NCI-H460 (cell line): Measurements from ENCODE around the gene SORL1-AS1.
"Not testable (repeated sequence)": the region's sequence is repeated elsewhere in the genome, so short reads cannot be mapped to it uniquely, and the experiment has no call there.

ENCODE experiments used
- DNase-seq: peaks from one replicate; pipeline ENCODE4 v3.0.0-alpha.2; 2016; ENCODE audit warnings: low read depth; ENCODE audit errors: extremely low read depth

The SORL1-AS1 gene

GRCh38 chr11:121452609-121453150, at the start of gene SORL1-AS1:
TSS of gene SORL1-AS1 (minus strand) at chr11:121452967.
- no peak for DNase-seq

DNA sequence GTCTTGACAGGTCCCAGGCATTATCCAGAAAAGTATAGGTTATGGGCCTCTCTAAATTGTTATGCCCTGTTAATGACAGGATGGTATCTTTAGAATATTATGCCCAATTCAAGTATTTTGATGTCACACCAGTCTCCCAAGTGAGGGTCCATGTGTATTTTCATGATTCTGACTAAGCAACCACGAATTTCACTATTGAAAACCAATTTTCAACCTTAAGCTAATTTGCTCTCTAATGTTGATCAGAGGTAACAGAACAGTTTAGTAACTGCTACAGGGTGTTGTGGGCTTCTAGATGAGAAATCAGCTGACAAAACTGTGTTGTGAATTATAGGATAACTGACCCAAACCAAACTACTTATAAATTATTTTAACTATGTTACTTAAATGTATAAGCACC, 48.0 kb upstream of the SORL1-AS1 start:
- DNase-seq, result no peak

DNA sequence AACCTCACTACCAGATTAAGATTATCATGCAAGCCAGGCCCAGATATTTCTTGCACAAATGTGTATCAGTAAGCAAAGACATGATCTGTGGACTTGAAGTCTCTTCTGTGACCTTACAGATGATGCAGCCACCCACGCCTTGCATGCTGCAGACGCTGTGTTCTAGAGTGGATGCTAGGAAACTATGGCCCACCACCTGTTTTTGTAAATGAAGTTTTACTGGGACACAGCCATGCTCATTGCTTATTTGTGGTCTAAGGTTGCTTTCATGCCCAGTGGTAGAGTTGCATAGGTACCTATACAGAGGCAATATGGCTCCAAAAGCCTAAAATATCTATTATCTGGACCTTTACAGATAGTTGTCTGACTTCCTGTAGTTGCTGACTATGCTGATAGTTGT, 47.5 kb upstream of the SORL1-AS1 start:
- no peak for DNase-seq

- no peak for DNase-seq
These were observed 46.6 kb upstream of the SORL1-AS1 start for GRCh38 chr11:121499405-121499804.

DNA sequence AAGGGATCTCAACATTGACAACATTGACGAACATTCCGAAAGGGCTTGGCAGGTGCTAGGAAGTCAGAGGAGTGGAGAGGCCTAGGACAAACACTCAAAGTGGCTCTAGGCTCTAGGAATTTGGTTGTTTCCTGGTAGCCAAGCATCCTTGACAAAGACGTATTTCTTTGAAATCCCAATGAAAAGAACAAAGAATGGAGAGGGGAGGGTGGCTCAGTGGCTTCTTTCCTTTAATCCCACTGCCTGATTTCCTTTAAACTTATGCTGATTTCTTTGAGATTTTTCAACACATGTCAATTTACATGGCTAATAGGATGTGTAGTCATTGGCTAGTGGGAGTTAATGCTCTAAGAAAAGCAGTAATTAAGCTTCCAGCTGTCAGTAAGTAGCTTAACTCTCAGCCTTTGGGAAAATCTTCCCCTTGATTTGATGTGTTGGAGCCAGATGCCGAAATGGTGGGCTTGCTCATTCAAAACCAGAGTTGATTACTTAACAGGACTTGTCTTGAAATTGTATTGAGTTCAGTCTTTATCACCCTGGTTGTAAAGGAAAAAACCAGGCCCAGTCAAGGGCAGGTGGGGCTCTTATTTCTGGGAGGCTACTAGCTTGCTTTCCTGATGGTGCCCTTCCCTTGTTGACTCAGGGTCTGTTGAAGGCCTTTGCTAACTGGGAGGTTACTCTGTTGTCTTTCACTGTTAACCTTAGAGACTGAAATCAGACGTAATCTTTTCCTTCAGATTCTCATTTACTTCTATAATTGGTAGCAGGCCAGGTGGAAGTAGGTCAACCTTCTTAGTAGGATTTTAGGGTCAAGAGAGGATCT, 44.6 kb upstream of the SORL1-AS1 start:
- DNase-seq, result no peak

DNA sequence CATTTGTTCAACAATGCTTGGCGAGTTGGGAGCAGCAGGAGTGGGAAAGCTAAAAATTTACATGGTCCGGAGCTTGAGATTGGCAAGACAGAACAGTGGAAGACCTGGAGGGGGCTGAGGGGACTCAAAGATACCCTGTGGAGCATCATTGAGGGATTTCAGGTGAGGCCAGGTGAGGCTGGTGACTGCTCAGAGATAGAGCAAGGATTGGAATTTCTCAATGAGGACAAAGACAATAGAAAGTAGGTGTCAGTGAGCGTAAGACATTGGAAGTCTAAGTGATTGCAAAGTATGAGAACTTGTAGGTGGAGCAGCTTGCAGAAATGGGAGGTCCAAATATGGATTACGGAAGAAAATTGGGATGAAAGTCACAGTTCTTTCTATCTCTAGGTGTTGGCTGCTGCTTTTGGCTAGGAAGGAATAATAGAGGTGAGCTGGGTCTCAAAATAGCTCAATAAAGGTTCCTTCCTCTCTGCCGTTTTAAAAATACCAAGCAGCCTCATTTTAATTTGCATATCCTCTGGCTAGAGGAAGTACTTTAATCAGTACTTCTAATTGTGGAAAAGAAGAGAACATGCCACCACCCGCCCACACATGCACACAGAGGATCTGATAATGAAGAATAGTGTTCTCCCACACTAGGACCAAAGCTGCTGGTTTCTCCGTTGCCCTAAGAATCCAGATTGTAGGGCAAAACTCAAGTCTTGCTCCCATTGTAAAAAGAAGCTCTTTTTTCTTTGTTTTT, 41.8 kb upstream of the SORL1-AS1 start:
- no peak for DNase-seq

DNA sequence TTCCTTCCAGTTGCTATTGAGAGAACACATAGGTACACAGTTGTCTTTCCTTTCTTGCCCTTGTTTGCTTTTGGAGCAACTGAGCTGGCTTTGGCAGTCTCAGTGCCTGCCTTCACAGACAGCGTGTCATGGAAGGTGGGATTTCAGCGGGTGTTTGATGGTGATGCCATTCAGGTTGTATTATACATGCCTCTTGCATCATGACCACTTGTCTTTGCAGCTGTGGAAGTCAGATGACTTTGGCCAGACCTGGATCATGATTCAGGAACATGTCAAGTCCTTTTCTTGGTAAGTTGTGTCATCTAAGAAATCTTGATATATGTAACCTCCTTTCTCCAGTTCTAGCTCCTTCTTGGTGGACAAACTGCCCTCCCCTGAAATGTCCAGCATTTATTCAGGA, 37.1 kb upstream of the SORL1-AS1 start:
- no peak for DNase-seq

- DNase-seq, result no peak
These were observed 35.9 kb upstream of the SORL1-AS1 start for GRCh38 chr11:121488641-121489040.

DNA sequence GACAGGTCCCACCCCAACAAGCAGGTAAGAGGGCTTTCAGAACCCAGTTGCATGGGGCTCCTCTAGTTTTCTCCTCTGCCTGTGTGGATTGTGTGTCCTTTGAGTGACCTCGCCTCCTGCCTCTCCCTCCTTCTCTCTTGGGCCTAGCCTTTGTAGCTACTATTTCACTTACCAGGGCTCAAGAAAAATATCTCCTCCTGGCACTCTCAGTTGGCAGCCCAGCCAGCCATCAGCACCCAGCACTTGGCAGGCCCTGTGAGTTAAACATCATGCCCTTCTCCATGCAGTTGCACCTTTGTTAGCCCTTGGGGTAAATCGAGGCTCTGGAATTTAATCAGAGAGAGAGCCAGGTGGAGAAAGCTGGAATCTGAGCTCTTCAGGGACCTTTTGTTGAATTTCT, 35.4 kb upstream of the SORL1-AS1 start:
- DNase-seq, result no peak

- no peak for DNase-seq
These were observed 34.4 kb upstream of the SORL1-AS1 start for GRCh38 chr11:121487191-121487590.

DNA sequence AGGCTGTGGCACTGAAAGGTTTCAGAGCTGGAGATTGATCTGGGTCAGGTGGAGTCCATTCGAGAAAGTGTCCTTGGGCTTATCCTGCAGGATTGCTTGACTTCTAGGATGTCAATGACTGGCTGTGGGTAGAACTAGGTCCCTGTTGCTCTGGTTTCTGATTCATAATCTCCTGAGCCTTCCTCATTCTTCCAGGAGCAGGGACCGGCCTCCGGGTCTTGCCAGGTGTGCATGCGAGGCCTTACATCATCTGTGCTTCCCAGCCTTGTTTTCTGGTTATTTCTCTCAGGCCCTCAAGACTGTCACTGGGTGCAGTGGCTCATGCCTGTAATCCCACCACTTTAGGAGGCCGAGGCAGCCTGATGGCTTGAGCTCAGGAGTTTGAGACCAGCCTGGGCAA, 33.3 kb upstream of the SORL1-AS1 start:
- DNase-seq, result no peak

GRCh38 chr11:121485216-121485615, 32.4 kb upstream of the SORL1-AS1 start:
- DNase-seq, result no peak

DNA sequence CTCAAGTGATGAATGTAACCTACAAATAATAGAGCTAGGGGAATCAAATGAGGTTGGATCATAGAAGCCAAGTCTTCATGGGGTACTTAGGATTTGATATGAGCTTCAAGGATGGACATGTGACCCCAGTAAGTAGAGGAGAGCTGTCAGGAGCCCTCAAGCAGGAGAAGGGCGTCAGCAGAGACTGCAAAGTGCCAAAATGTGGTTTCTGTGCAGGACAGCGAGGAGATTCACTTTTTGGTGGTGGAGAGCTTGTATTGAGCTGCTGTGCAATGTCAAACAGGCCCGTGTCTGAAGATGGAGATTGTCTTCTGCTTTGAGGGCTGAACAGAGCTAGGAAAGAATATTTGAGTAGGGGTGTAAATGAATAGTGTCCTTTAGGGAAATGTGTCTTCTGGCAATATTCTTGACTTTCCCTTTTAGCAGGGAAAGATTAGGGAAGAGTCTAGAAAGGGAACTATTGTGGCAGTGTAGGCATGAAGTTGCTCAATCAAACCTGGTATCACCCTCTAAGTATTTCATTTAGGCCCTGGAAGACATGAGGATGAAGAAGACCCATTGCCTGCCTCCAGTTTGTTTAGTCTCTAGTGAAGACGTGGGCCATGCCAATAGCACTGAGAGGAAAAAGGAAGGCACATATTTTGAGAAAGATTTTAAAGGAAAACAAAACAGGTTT, 31.2 kb upstream of the SORL1-AS1 start:
- no peak for DNase-seq

DNA sequence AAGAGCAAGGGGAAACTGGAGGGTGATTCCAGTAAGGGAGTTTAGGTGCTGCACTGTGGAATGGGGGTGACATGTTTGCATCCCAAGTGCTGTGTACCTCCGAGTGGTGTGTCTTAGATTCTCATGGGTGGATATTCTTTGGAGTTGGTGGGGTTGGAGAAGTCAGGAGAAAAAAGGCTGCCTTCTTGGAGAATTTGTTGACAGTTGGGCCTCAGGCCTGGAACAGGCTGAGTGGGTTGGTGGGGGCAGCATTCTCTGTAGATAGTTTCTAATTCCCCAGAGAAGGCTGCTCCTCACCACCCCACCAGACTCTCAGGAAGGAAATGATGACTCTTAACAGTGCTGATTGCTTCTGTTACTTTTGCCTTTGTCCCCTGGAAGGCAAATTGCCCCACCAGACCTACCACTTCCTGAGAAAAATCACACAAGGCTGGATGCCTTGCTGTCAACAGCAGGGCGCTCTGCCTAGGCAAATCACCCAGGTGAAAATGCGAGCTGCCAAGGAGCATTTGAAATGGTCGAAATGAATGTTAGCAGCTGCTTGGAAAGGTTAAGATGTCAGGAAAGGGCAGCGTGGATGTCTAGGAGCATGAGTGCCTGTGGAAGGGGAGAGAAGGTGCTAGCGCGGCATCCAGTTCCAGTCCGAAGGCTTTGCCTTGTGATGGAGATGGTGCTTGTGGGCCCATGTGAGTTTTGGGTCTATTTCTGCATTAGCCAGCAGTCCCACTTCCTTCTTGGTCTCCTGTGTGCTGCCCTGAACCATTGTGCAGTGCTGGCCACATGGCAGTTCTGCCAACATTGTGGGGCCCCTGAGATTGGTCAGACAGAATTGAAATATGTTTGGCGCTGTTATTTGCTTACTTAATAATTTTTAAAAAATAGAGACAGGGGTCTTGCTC, 29.7 kb upstream of the SORL1-AS1 start:
- DNase-seq, result no peak

GRCh38 chr11:121481484-121482230, 28.9 kb upstream of the SORL1-AS1 start:
- DNase-seq, result not testable (repeated sequence)

DNA sequence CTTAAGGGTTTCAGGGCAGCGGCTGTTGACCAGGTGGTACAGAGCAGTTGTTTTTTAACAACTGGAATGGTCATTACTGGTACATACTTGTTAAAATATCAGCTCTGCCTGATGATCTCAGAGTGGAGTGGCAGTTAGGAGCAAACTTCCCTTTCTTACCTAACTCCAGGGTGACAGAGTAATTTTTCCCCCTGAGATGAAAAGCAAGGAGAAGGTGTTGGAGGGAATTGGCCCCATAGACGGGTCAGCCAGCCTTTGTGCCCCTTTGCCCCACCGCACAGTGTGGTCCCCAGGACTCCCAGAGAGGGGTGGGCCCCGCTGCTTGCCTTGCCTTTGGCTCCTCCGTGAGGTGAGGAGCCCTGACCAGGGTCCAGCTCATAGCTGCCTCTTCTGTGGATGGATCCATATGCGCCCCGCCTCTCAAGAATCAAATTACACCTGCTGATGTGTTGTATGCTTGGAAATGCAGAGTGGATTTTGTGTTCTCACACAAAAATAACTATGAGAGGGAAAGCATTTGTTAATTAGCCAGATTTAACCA, 27.0 kb upstream of the SORL1-AS1 start:
- DNase-seq, result no peak

DNA sequence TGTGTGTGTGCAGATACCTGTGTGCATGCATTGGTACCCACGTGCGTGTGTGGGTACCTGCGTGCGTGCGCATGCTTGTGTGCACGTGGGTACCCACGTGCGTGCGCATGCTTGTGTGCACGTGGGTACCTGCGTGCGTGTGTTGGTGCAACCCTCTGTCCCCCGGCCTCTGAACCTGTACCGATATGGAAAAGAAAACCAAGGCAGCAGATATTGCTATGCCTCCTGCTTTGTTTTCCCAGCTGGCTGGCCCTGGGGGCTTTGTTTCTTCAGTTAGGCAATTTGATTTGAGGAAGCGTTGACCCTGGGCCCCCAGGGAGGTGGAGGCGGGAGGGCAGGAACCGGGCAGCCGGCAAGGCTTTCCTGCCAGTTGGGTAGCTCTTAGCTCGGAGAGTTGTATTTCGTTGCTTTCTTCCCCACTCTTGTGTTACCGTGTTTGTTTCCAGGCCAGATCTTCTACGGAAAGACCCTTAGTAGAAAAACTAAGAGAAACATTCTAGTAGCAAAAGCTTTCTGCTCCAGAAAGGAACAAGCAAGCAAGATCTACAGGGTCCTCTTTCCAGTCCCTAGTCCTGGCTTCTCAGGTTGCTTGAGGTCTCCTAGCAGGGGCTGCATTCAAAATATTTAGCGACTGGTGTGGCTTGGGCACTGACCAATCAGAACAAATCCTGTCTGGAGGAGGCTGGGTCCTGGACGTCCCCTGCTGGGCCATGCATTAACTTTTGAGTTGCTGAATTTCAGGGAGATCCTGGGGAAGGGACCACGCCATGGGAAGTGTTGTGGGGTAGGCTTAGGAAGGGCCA, 26.3 kb upstream of the SORL1-AS1 start:
- DNase-seq, result no peak

DNA sequence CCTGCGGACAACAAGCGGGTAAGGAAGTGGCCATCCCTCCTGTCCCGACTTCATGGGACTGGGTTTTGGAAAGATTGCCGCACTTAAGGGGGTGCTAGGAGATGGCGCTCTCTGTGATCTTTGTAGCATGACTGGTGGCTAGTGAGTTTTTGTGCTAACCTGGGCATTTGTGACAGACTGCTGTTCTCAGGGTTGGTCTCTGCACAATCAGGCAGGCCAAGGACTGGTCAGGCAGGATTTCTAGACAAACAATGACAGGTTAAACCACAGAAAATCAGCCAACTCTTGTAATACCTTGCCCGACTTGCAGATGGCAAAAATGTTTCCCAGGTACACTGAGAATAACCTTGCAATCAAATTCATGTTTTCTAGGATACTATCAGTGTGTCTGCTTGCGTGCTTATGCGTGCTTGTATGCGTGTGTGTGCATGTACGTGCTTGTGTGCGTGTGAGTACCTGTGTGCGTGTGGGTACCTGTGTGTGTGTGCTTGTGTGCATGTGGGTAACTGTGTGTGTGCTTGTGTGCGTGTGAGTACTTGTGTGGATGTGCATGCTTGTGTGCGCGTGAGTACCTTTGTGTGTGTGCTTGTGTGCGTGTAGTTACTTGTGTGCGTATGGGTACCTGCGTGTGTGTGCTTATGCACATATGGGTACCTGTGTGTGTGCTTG, 25.6 kb upstream of the SORL1-AS1 start:
- DNase-seq, result no peak
